Left lung (tissue), 10 donors: ENCODE measurements around the gene FAM168A. TPM values are rescaled to one million over a fixed set of nuclear protein-coding genes. Genes with fewer than 3 reads are reported as not detected.
A peak's percentile ranks its signal among the peaks of the same experiment; 100 is the strongest.

Source experiments
- ATAC-seq: fragments of 200-7000 bp; cut with Tn5 transposase; one replicate; pipeline ENCODE4 v1.9.1; 2020; ENCODE audit warnings: moderate library complexity
- DNase-seq, 4 donors: peaks; one replicate each; pipeline ENCODE4 v3.0.0-alpha.2; 2013 to 2020
- H3K27ac ChIP-seq, 2 donors: fragments of 200-600 bp; sonication (generic) in 1 of 2; one replicate each; pipeline versions ENCODE4 v1.5.0 to v1.8.0; 2020 to 2021
- H3K27me3 ChIP-seq, 2 donors: fragments of 200-600 bp; sonication (generic) in 1 of 2; one replicate each; pipeline versions ENCODE4 v1.5.0 to v1.8.0; 2020 to 2021
- H3K36me3 ChIP-seq, 2 donors: fragments of 200-600 bp; sonication (generic) in 1 of 2; one replicate each; pipeline versions ENCODE4 v1.5.0 to v1.8.0; 2020 to 2021
- H3K4me1 ChIP-seq, 2 donors: fragments of 200-600 bp; one replicate each; pipeline ENCODE4 v1.8.0; 2021
- H3K4me3 ChIP-seq, 2 donors: fragments of 200-600 bp; sonication (generic) in 1 of 2; one replicate each; pipeline versions ENCODE4 v1.5.0 to v1.8.0; 2020 to 2021; ENCODE audit warnings: mild to moderate bottlenecking in 1 of 2
- H3K9me3 ChIP-seq, 2 donors: fragments of 200-600 bp; sonication (generic) in 1 of 2; one replicate each; pipeline versions ENCODE4 v1.5.0 to v1.8.0; 2020 to 2021
- intact Hi-C, 2 donors: fragments of 100-400 bp; cut with DNase I; formaldehyde crosslinking; loops; one replicate each; pipeline versions ENCODE4 v1.11.2 to v1.14.2; 2022
- polyA plus RNA-seq, 6 donors: library from polyadenylated mRNA; unstranded; fragments of 120-200 nt; gene quantifications; one replicate each; pipeline ENCODE4 v1.2.1, GENCODE V29; 2013; ENCODE audit not compliant: insufficient read length in 6 of 6
- total RNA-seq, 2 donors: library from RNA; stranded (reverse); fragmentation: NEBNext Ultra II Directional; extraction: Animal tissue kit (Norgen Biotek cat#: 25700); gene quantifications; one replicate each; pipeline ENCODE4 v1.2.1, GENCODE V29; 2021
- TF ChIP-seq, protein P1 (sequence below), 2 donors: fragments of 200-600 bp; sonication (generic) in 1 of 2; IDR thresholded peaks; one replicate each; pipeline versions ENCODE4 v1.5.0 to v1.8.0; 2021; ENCODE audit warnings: antibody characterized with exemption in 2 of 2
- donor health status: DM: no; HTN: yes; CAD: no.
- donor health status: DM: no; HTN: no; CAD: no.

The FAM168A gene
- total and polyA plus RNA-seq, 8 donors: 28.2 to 43.9 (median 41.6) TPM

DNA sequence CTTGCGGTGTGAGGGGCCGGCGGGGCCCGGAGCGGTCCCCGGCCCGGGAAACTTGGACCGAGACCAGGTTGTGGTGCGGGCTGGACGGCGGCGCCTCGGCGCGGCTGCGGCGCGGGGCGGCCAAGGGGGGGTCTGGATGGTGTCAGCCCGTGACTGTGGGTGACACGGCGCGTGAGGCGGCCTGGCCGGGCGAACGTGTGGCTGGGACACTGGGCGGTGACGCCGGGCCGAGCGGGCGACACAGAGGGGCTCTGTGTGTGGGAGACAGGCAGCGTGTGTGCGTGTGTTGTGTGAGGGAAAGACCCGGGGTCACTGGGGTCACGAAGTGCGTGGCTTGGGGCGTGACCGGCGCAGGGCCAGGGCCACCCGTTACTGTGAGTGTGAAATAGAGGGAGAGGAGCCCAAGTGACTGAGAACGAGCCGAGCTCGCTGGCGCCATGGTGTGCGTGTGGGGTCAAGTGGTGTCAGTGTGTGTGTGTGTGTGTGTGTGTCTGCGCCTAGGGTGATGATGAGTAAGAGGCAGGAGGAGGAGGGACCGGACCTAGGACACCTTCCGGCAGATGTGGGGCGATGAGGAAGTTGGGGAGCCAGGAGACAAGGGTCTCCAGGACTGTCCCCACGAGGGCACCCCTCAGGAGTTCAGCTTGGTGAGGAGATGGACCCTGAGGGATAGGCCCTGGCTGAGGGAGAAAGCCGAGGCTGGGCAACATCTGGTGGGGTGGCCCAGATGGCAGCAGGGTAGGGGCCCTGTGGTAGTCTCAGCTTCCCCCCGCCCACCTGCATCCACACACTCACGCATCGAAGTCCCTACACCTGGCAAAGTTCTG, 220.9 kb downstream of the FAM168A start:
- Histone ChIP-seq H3K36me3 (no peaks in the 10 kb centered on the region), H3K9me3 (no peaks in the 10 kb centered on the region), H3K4me3 (peak overlapping the region; percentile 72 to 79), H3K27ac (peak overlapping the region; percentile 79 to 95), H3K4me1 (peaks cover 17 to 58% of the 10 kb centered on the region in 2 donors), H3K27me3 (no peaks in the 10 kb centered on the region)
- DNase-seq (peak; percentile 23 to 89 (median 64)), ATAC-seq (peak; percentile 22)
- TF ChIP-seq, protein P1, sequence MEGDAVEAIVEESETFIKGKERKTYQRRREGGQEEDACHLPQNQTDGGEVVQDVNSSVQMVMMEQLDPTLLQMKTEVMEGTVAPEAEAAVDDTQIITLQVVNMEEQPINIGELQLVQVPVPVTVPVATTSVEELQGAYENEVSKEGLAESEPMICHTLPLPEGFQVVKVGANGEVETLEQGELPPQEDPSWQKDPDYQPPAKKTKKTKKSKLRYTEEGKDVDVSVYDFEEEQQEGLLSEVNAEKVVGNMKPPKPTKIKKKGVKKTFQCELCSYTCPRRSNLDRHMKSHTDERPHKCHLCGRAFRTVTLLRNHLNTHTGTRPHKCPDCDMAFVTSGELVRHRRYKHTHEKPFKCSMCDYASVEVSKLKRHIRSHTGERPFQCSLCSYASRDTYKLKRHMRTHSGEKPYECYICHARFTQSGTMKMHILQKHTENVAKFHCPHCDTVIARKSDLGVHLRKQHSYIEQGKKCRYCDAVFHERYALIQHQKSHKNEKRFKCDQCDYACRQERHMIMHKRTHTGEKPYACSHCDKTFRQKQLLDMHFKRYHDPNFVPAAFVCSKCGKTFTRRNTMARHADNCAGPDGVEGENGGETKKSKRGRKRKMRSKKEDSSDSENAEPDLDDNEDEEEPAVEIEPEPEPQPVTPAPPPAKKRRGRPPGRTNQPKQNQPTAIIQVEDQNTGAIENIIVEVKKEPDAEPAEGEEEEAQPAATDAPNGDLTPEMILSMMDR (IDR thresholded peaks at IDR 0.05): no peak
- intact Hi-C loops: no loop called here

DNA sequence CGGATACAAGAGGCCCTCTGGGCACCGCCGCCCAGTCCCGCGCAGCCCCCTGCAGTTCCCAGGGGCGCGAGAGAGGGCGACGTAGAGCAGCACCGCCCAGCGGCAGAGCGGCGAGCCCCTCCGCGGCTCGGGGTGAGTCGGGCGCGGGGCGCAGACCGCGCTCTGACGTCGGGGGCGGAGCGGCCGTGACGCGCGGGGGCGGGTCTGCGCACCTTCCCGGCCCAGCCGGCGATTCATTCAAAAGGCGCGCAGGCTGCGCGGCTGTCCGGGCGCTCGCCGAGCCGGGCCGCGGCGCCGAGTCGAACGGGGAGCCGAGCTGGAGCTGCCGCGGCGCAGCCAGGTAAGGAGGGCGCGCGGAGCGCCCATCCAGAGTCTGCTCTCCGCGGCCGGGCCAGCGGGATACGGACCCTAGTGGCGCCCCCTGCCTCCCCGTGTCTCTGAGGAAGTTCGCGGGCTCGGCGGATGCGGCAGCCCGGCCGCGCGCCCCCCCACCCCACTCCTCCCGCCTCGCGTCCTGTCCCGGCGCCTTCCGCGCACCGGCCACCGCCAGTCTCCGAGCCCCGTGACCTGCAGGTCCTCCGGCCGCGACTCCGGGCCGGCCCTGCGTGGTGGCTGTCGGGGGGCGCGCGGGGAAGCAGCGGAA, 221.6 kb downstream of the FAM168A start, which contains the start of gene RELT:
Gene RELT, plus strand, starts transcription at position 240 of the 643 bp plus-strand sequence. CDS start 12,738 bp downstream, outside the sequence.
- Histone ChIP-seq H3K36me3 (no peaks in the 10 kb centered on the region), H3K27me3 (no peaks in the 10 kb centered on the region), H3K9me3 (no peaks in the 10 kb centered on the region), H3K27ac (peak within 1 kb of the TSS; percentile 79 to 95), H3K4me3 (peak within 1 kb of the TSS; percentile 72 to 79), H3K4me1 (peaks cover 16 to 51% of the 10 kb centered on the region in 2 donors)
- TF ChIP-seq, protein P1 (IDR thresholded peaks at IDR 0.05): peak; percentile 96 to 99
- DNase-seq (peak; percentile 86 to 98 (median 93)), ATAC-seq (peak; percentile 93)
- intact Hi-C loops: no loop called here

DNA sequence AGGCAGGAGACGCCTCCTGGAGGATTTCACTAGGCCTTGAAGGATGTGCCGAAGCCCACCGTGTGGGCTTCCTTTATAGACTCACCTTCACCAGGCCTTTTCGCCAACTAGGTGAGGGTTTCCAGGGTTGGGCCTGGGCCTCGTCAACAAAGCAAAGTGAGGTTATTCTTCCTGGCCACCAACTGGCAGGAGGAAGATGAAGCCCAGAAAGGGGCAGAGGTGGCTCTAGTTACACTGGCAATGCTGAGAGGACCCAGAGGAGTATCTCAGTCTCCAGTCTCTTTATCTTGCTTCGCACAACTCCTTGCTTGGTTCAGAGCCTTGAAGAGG, 222.1 kb downstream of the FAM168A start:
- intact Hi-C loops: no loop called here
- TF ChIP-seq, protein P1 (IDR thresholded peaks at IDR 0.05): no peak
- Histone ChIP-seq H3K27ac (peak overlapping the region; percentile 79 to 95), H3K36me3 (no peaks in the 10 kb centered on the region), H3K9me3 (no peaks in the 10 kb centered on the region), H3K4me3 (peak overlapping the region in 1 of 2 donors; percentile 72), H3K4me1 (peaks cover 16 to 46% of the 10 kb centered on the region in 2 donors), H3K27me3 (no peaks in the 10 kb centered on the region)
- DNase-seq: no peak
- no peak for ATAC-seq

DNA sequence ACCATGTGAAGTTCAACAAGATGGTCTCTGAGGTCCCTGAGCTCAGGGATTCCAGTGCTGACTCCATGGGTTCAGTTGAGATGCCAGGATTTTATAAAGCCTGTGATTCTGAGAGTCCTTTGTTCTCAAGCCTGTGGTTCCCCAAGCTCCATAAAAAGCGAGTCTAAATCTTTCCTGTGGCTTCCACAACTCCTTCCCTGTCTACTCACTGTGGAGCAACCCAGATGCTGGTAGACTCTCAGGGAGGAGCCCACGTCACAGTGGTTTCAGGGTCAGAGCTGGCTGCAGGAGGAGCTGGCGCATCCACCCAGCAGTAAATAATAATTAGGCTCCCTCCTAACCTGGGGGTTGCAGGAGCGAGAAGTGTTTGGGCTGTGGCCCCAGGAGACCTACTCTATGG, 223.8 kb downstream of the FAM168A start:
- H3K27ac ChIP-seq: no peak overlapping the region
- intact Hi-C loops: no loop called here
- ATAC-seq (no peak), DNase-seq (no peak)
- H3K4me3 ChIP-seq: no peak overlapping the region
- H3K4me1 ChIP-seq: peaks cover 0 to 30% of the 10 kb centered on the region in 2 donors
- H3K9me3 ChIP-seq: no peaks in the 10 kb centered on the region
- TF ChIP-seq, protein P1 (IDR thresholded peaks at IDR 0.05): no peak
- H3K36me3 ChIP-seq: no peaks in the 10 kb centered on the region
- no peaks in the 10 kb centered on the region for H3K27me3 ChIP-seq

DNA sequence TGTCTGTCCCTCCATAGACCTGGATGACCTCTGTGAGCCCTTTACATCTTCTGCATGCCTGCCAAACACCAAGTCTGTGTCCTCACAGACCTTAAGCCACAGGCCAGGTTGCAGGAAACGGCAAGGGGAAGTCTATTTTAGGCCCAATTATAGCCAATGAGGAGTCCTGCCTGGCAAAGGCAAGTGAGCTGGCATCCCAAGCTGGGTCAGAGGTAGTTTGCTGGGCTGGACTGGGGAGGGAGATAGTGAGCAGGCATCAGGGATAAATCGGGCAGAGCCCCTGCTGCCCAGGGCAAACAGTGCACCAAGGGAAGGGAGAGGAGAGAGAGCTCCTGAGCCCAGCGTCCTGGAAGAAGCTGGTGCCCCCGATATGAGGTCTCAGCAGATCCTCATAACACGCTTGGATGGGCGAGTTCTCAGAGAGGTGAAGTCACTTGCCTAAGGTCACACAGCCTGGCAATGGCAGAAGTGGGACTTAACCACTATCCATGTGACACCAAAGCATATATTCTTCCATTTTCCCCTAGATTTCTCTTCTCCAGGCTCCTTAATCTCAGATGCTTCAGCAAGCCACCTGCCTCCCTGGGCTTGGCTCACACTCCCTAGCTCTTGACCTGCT, 225.4 kb downstream of the FAM168A start:
- Histone ChIP-seq H3K9me3 (no peaks in the 10 kb centered on the region), H3K27me3 (no peaks in the 10 kb centered on the region), H3K4me3 (no peak overlapping the region), H3K4me1 (peaks cover 0 to 16% of the 10 kb centered on the region in 2 donors), H3K36me3 (peaks cover 0 to 13% of the 10 kb centered on the region in 2 donors), H3K27ac (no peak overlapping the region)
- TF ChIP-seq, protein P1 (IDR thresholded peaks at IDR 0.05): no peak
- intact Hi-C loops: no loop called here
- no peak for ATAC-seq
- no peak for DNase-seq
